Measurements from ENCODE around the gene HECTD4. TPM values are rescaled to one million over a fixed set of nuclear protein-coding genes. Genes with fewer than 3 reads are reported as not detected.

HECTD4 gene
- total RNA-seq, 1 donor from 2014 or later = 10.4 TPM

- no peak for DNase-seq (ENCODE audit: low read depth)
- no peak for TF ChIP-seq CTCF (conservative IDR thresholded peaks at IDR 0.05; ENCODE audit: low read depth, low read length)
- no peak overlapping the region for H3K4me3 ChIP-seq (ENCODE audit: low read depth, low read length)
Measured at GRCh38 chr12:112153893-112154219, 228.4 kb downstream of the HECTD4 start.

GRCh38 chr12:112153181-112153892 is 228.9 kb downstream of the HECTD4 start:
- no peak for TF ChIP-seq CTCF (conservative IDR thresholded peaks at IDR 0.05; ENCODE audit: low read depth, low read length)
- DNase-seq (ENCODE audit: low read depth) = no peak
- H3K4me3 ChIP-seq (ENCODE audit: low read depth, low read length) = no peak overlapping the region

GRCh38 chr12:112151766-112152541 is 230.3 kb downstream of the HECTD4 start:
- DNase-seq (ENCODE audit: low read depth) = no peak
- no peak for TF ChIP-seq CTCF (conservative IDR thresholded peaks at IDR 0.05; ENCODE audit: low read depth, low read length)
- no peak overlapping the region for H3K4me3 ChIP-seq (ENCODE audit: low read depth, low read length)

DNA sequence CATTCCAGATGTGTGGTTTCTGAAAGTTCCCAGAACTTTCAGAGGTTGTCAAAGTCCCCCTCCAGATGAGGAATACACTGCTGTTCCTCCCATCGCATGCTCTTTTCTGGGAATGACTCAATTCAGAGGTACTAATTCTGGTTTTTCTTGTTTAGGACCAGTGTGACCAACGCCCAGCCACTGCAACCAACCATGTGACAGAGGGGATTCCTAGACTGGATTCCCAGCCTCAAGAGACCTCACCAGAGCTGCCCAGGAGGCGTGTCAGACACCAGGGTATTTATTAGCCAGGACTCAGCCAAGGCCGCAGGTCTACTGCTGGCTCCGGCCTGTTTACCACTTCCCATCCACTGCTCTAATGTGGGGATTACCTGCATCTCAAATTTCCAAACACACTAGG is 232.6 kb downstream of the HECTD4 start:
- no peak overlapping the region for H3K4me3 ChIP-seq (ENCODE audit: low read depth, low read length)
- no peak for TF ChIP-seq CTCF (conservative IDR thresholded peaks at IDR 0.05; ENCODE audit: low read depth, low read length)
- DNase-seq (ENCODE audit: low read depth) = no peak

DNA sequence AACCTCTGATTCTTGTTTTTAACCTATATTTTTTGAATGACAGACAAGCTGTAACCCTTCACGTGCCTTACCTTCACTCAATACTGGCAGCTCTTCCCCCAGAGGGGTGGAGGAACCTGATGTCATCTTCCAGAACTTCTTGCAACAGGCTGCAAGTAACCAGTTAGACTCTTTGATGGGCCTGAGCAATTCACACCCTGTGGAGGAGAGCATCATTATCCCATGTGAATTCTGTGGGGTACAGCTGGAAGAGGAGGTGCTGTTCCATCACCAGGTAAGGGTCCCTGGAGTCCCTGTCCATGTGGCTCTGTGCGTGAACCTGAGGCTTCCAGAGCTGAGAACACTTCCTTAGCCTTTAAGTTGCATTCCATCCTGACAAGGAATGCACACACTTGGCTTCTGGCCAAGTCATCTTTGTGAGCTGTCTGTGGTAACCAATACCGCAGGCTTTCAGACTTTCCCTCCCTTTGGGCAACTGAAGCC is 234.2 kb downstream of the HECTD4 start:
- no peak for TF ChIP-seq CTCF (conservative IDR thresholded peaks at IDR 0.05; ENCODE audit: low read depth, low read length)
- no peak for DNase-seq (ENCODE audit: low read depth)
- H3K4me3 ChIP-seq (ENCODE audit: low read depth, low read length) = no peak overlapping the region

DNA sequence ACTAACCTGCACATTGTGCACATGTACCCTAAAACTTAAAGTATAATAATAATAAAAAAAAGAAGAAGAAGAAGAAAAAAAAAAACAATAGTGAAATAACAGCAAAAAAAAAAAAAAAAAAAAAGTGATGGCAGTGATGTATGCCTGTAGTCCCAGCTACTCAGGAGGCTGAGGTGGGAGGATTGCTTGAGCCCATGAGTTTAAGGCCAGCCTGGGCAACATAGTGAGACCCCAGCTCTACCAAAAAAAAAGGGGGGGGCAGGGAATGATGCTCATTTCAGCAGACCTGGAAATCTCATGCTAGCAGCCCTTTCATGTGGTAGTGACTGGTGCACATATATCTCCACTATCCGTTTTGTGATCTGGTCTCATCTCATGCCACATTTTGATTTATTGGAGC is 236.1 kb downstream of the HECTD4 start:
- no peak for DNase-seq (ENCODE audit: low read depth)
- TF ChIP-seq CTCF (conservative IDR thresholded peaks at IDR 0.05; ENCODE audit: low read depth, low read length) = no peak
- no peak overlapping the region for H3K4me3 ChIP-seq (ENCODE audit: low read depth, low read length)

Measured in epithelial cell of proximal tubule (primary cell).